PFSK-1 (cell line): ENCODE results near the gene CCDC33.

Experiments used
- TAF1 ChIP-seq: IDR thresholded peaks from 2 replicates; pipeline ENCODE4 v1.6.1; 2012; ENCODE audit warnings: low read length, control low read depth, borderline replicate concordance; ENCODE audit not compliant: insufficient read depth
- TF ChIP-seq, protein P1 (sequence below), 2 experiments: IDR thresholded peaks; 2 replicates each; pipeline versions ENCODE4 v1.6.1 to v1.8.0; 2011 to 2012; ENCODE audit warnings: low read depth in 2 of 2, low read length in 2 of 2, control low read depth in 1 of 2, inconsistent platforms in 1 of 2, mild to moderate bottlenecking in 1 of 2, moderate library complexity in 1 of 2; ENCODE audit not compliant: insufficient read depth in 1 of 2

DNA sequence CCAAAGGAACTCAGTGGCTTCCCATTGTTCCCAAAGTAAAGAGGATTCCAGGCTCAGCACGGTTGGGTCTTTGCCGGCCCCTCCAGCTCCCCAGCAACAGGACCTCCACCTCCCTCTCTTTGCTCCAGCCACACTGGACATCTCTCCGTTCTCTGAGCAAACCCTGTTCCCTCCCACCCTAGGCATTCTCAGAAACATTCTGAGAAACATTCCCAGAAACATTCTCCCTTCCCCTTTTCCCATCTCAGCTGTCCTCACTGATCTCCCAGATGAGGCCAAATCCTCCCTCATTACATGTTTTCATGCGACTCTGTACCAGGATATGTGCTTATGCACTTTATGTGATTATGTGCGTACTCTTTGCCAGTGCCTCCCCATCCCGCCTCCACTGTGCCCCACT, 14.1 kb downstream of the CCDC33 start:
- no peak for TF ChIP-seq TAF1
- TF ChIP-seq, protein P1, sequence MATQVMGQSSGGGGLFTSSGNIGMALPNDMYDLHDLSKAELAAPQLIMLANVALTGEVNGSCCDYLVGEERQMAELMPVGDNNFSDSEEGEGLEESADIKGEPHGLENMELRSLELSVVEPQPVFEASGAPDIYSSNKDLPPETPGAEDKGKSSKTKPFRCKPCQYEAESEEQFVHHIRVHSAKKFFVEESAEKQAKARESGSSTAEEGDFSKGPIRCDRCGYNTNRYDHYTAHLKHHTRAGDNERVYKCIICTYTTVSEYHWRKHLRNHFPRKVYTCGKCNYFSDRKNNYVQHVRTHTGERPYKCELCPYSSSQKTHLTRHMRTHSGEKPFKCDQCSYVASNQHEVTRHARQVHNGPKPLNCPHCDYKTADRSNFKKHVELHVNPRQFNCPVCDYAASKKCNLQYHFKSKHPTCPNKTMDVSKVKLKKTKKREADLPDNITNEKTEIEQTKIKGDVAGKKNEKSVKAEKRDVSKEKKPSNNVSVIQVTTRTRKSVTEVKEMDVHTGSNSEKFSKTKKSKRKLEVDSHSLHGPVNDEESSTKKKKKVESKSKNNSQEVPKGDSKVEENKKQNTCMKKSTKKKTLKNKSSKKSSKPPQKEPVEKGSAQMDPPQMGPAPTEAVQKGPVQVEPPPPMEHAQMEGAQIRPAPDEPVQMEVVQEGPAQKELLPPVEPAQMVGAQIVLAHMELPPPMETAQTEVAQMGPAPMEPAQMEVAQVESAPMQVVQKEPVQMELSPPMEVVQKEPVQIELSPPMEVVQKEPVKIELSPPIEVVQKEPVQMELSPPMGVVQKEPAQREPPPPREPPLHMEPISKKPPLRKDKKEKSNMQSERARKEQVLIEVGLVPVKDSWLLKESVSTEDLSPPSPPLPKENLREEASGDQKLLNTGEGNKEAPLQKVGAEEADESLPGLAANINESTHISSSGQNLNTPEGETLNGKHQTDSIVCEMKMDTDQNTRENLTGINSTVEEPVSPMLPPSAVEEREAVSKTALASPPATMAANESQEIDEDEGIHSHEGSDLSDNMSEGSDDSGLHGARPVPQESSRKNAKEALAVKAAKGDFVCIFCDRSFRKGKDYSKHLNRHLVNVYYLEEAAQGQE (IDR thresholded peaks at IDR 0.05; ENCODE audit: insufficient read depth in 1 of 2, low read depth in 2 of 2, low read length in 2 of 2): no peak
